ENCODE results near the gene ADARB2. TPM values are rescaled to one million over a fixed set of nuclear protein-coding genes. Genes with fewer than 3 reads are reported as not detected.

The ADARB2 gene
- total and polyA plus RNA-seq, 10 of the 15 experiments (the other 5 are each of a cell fraction or from before 2014, with no cell fraction given), result 0.02 to 4.1 (median 0.76) TPM

DNA sequence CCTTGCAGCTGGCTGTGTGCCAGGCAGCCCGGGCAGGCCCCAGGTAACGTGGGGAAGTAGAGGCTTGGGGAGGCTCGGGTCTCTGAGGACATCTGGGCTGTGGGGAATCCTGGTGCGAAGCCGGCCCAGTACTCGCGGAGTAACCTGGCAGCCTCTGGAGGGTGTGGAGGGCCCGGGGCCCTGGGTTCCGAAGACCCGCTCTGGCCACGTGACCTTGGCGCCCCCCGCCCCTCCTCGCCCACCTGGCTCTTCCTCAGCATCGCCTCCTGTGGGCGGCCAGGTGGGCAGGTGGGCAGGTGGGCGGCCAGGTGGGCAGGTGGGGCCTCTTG lies 538.0 kb downstream of the ADARB2 start:
- no peak for FAIRE-seq
- H3K36me3 ChIP-seq (ENCODE audit: control insufficient read depth in 2 of 2, insufficient read depth in 2 of 2, low read length in 1 of 2), result no peaks in the 10 kb centered on the region
- no peaks in the 10 kb centered on the region for H3K4me1 ChIP-seq (ENCODE audit: control insufficient read depth, insufficient read depth, low read length)
- H3K9me3 ChIP-seq (replicated peaks; ENCODE audit: control insufficient read depth, insufficient read depth, low read length), result no peaks in the 10 kb centered on the region
- ChIA-PET POLR2A (no interaction called here), SMC1A (ENCODE audit: uncharacterized antibody, unreplicated experiment) (interaction anchor here (0.6 kb wide), 1 partner anchor 1563 kb away, joined by 3 read pairs; no protein-coding TSS in a partner anchor), CTCF (no interaction called here), RAD21 (ENCODE audit: unreplicated experiment) (no interaction called here)
- 64% methylated on average over 7 of the region's 17 CpGs for WGBS (ENCODE audit: insufficient coverage, insufficient replicate concordance, low lambda C conversion rate, missing lambda C conversion rate)
- in situ Hi-C loops (cut with MboI), result no loop called here
- no peak overlapping the region for H2AFZ ChIP-seq (ENCODE audit: control insufficient read depth, low read depth, low read length)
- no peaks in the 10 kb centered on the region; a peak in 2 of 4 replicates for H3K27me3 ChIP-seq (replicated peaks in 1 of 2; ENCODE audit: control insufficient read depth in 2 of 2, insufficient read depth in 2 of 2, low read length in 1 of 2)
- no peaks in the 10 kb centered on the region for H3K79me2 ChIP-seq (ENCODE audit: control insufficient read depth, insufficient read depth, low read length)
- DNase-seq (ENCODE audit: low read depth, low spot score), result no peak
- no peak for ATAC-seq
- no peak overlapping the region for H3K9ac ChIP-seq (ENCODE audit: control insufficient read depth, insufficient read depth, low read length)
- no peaks in the 10 kb centered on the region for H4K20me1 ChIP-seq (ENCODE audit: control insufficient read depth, insufficient read depth)
- H3K4me2 ChIP-seq (ENCODE audit: control insufficient read depth, insufficient read depth), result no peak overlapping the region
- intact Hi-C loops (cut with micrococcal nuclease; ENCODE audit: unreplicated experiment), result no loop called here
- no TSS peak for BruUV-seq (replicated peaks)
- no peak overlapping the region for H3K27ac ChIP-seq (ENCODE audit: control insufficient read depth, insufficient read depth)
- no peak overlapping the region for H3K4me3 ChIP-seq
- TF ChIP-seq POLR2A (IDR thresholded peaks at IDR 0.05; ENCODE audit: low read depth, low read length) (no peak), REST (IDR thresholded peaks at IDR 0.05; ENCODE audit: low read depth, low read length) (no peak), CREB1 (IDR thresholded peaks at IDR 0.05; ENCODE audit: low read depth) (no peak), RBBP5 (conservative IDR thresholded peaks at IDR 0.05) (no peak), CHD1 (IDR thresholded peaks at IDR 0.05; ENCODE audit: low read depth, low read length) (no peak), ATF3 (IDR thresholded peaks at IDR 0.05; ENCODE audit: borderline replicate concordance, extremely low read depth, low read depth, low read length) (no peak), ESRRA (IDR thresholded peaks at IDR 0.05; ENCODE audit: low read length) (no peak), TARDBP (IDR thresholded peaks at IDR 0.05; ENCODE audit: borderline replicate concordance) (no peak), NFIC (IDR thresholded peaks at IDR 0.05; ENCODE audit: low read depth, low read length) (no peak), FOXM1 (IDR thresholded peaks at IDR 0.05; ENCODE audit: low read depth, low read length) (no peak), ZNF24 (IDR thresholded peaks at IDR 0.05) (no peak), HDAC6 (IDR thresholded peaks at IDR 0.05; ENCODE audit: unreplicated experiment) (no peak), PAX8 (IDR thresholded peaks at IDR 0.05) (no peak), FOS (IDR thresholded peaks at IDR 0.05; ENCODE audit: borderline replicate concordance, extremely low read depth, insufficient read length) (no peak), NRF1 (conservative IDR thresholded peaks at IDR 0.05; ENCODE audit: low read depth, low read length) (no peak)
- TF ChIP-seq, protein P1, sequence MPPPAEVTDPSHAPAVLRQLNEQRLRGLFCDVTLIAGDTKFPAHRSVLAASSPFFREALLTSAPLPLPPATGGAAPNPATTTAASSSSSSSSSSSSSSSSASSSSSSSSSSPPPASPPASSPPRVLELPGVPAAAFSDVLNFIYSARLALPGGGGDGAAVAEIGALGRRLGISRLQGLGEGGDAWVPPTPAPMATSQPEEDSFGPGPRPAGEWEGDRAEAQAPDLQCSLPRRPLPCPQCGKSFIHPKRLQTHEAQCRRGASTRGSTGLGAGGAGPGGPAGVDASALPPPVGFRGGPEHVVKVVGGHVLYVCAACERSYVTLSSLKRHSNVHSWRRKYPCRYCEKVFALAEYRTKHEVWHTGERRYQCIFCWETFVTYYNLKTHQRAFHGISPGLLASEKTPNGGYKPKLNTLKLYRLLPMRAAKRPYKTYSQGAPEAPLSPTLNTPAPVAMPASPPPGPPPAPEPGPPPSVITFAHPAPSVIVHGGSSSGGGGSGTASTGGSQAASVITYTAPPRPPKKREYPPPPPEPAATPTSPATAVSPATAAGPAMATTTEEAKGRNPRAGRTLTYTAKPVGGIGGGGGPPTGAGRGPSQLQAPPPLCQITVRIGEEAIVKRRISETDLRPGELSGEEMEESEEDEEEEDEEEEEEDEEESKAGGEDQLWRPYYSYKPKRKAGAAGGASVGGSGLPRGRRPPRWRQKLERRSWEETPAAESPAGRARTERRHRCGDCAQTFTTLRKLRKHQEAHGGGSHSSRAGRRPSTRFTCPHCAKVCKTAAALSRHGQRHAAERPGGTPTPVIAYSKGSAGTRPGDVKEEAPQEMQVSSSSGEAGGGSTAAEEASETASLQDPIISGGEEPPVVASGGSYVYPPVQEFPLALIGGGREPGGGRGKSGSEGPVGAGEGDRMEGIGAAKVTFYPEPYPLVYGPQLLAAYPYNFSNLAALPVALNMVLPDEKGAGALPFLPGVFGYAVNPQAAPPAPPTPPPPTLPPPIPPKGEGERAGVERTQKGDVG (CRISPR knock-in tag; IDR thresholded peaks at IDR 0.05), result no peak
- TF ChIP-seq, protein P2, sequence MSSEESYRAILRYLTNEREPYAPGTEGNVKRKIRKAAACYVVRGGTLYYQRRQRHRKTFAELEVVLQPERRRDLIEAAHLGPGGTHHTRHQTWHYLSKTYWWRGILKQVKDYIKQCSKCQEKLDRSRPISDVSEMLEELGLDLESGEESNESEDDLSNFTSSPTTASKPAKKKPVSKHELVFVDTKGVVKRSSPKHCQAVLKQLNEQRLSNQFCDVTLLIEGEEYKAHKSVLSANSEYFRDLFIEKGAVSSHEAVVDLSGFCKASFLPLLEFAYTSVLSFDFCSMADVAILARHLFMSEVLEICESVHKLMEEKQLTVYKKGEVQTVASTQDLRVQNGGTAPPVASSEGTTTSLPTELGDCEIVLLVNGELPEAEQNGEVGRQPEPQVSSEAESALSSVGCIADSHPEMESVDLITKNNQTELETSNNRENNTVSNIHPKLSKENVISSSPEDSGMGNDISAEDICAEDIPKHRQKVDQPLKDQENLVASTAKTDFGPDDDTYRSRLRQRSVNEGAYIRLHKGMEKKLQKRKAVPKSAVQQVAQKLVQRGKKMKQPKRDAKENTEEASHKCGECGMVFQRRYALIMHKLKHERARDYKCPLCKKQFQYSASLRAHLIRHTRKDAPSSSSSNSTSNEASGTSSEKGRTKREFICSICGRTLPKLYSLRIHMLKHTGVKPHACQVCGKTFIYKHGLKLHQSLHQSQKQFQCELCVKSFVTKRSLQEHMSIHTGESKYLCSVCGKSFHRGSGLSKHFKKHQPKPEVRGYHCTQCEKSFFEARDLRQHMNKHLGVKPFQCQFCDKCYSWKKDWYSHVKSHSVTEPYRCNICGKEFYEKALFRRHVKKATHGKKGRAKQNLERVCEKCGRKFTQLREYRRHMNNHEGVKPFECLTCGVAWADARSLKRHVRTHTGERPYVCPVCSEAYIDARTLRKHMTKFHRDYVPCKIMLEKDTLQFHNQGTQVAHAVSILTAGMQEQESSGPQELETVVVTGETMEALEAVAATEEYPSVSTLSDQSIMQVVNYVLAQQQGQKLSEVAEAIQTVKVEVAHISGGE (CRISPR knock-in tag; IDR thresholded peaks at IDR 0.05), result no peak

Measured in GM12878 (cell line).